ENCODE data around the gene TUBB1.

TUBB1 gene

DNA sequence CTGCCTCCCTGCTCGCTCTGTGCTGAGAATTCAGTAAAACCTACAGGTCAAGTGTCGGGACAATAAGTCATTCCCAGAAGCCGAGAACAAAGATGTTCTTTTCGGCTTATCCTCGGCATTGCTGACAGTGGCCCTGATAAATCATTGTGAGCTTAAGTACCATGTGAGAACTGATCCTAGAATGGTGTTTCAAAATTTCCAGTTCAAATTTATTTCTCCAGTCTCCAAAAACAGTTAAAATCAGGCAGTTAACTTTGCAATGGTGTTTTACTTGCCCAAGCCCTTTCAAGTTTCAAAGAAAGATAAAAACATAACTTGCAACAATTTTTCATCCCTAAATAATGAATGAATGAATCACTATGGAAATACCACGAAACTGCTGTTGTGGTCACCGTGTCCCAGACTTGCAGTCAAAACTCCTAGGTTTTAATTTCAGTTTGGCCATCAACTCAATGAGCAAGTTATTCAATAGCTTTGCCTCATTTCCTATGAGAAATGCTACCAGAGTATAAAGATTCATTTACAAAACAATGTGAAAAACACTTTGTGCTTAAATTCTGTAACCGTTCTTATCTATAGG lies 8.6 kb downstream of the TUBB1 start:
- Histone ChIP-seq H3K9me3 (no peaks in the 10 kb centered on the region), H3K27ac (no peak overlapping the region), H3K27me3 (no peaks in the 10 kb centered on the region), H3K4me1 (peaks cover 0 to 50% (median 36%) of the 10 kb centered on the region in 4 donors), H3K4me3 (no peak overlapping the region), H3K36me3 (peaks cover 50 to 70% (median 52%) of the 10 kb centered on the region in 3 donors)
- TF ChIP-seq, protein P1, sequence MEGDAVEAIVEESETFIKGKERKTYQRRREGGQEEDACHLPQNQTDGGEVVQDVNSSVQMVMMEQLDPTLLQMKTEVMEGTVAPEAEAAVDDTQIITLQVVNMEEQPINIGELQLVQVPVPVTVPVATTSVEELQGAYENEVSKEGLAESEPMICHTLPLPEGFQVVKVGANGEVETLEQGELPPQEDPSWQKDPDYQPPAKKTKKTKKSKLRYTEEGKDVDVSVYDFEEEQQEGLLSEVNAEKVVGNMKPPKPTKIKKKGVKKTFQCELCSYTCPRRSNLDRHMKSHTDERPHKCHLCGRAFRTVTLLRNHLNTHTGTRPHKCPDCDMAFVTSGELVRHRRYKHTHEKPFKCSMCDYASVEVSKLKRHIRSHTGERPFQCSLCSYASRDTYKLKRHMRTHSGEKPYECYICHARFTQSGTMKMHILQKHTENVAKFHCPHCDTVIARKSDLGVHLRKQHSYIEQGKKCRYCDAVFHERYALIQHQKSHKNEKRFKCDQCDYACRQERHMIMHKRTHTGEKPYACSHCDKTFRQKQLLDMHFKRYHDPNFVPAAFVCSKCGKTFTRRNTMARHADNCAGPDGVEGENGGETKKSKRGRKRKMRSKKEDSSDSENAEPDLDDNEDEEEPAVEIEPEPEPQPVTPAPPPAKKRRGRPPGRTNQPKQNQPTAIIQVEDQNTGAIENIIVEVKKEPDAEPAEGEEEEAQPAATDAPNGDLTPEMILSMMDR (IDR thresholded peaks at IDR 0.05), result no peak
- DNase-seq, result no peak
- intact Hi-C loops (cut with DNase I; ENCODE audit: low total_unique reads), result no loop called here

DNA sequence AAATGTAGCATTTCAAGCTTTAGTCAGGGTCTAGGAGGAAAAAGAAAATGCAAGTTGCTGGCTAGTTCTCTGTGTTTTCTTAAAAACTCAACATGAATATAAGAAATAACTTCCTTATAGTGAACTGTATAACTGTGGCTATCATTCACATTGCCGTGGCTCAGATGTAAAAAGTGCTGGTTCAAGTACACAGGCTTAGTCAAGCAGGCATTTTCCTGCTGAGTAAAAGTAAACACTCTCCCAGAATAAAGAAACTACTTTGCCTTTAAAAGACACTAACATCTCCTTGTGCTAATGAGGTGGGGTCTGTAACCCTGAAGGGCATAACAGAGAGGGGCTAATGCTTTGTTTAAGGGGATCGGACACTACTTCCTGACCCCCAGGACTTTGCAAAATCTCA lies 9.6 kb downstream of the TUBB1 start:
- TF ChIP-seq, protein P1 (IDR thresholded peaks at IDR 0.05), result no peak
- Histone ChIP-seq H3K4me1 (peaks cover 0 to 50% (median 36%) of the 10 kb centered on the region in 4 donors), H3K9me3 (no peaks in the 10 kb centered on the region), H3K27ac (peak overlapping the region in 1 of 2 donors; percentile 17), H3K27me3 (no peaks in the 10 kb centered on the region), H3K36me3 (peaks cover 45 to 60% (median 52%) of the 10 kb centered on the region in 3 donors), H3K4me3 (no peak overlapping the region)
- DNase-seq, result no peak
- intact Hi-C loops (cut with DNase I; ENCODE audit: low total_unique reads), result no loop called here

DNA sequence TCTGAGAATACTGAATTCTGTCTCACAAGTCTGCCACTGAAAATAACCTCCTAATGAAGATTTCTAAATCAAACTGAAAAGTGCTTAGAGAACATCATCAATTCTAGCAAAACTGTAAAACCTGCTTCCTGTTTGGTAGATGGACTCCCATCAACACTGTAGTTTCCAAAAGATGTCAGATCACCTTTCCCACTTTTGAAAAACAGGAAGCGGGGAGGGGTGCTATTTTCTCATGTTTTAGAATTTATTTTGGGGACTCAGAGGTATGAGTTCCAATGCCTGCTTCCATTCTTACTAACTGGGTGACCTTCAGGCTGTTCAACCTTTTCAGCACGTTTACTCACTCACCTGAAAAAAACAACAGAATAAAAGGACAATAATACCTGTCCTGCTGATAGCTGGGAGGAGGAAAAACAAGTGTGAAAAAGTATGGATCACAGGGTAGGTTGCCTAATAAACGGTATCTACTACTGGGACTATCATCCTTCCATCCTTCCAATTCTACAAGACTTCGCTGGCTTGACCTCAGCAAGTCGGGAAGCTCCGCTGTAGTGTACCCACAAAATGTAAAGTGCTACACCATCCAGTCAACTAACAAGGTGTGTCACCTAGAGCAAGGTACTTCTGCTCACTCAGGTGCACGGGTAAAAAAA lies 11.8 kb downstream of the TUBB1 start:
- H3K4me1 ChIP-seq, result peaks cover 0 to 50% (median 36%) of the 10 kb centered on the region in 4 donors
- H3K4me3 ChIP-seq, result peak overlapping the region; percentile 78 to 93
- no peaks in the 10 kb centered on the region for H3K27me3 ChIP-seq
- no peak for DNase-seq
- peaks cover 33 to 56% (median 42%) of the 10 kb centered on the region in 3 donors for H3K36me3 ChIP-seq
- H3K9me3 ChIP-seq, result no peaks in the 10 kb centered on the region
- H3K27ac ChIP-seq, result peak overlapping the region; percentile 85 to 86
- TF ChIP-seq, protein P1 (IDR thresholded peaks at IDR 0.05), result no peak
- intact Hi-C loops (cut with DNase I; ENCODE audit: low total_unique reads), result loop anchor here (5.0 kb wide), 2 partner anchors 49 to 139 kb away; partner anchors contain the start of gene NELFCD

DNA sequence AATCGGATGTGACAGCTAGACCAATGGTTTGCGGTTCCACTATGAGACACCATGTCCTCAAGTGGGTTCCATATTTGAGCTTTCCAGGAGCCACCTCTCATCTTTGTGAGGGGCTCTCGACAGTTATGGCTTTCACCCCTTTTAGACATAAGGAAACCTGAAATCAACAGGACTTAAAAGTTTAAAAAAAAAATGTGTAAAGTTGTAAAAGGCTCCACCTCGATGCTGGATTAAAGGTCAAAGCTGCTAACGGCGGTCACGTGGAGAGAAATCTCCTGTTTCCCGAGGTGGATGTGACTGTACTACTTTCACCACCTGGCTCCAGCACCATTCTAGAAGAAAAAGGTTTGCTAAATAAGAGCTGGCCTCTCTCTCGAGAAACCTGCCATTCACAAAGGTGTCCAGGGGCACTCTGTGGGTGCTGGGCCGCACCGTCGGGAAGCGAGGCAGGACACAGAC lies 12.4 kb downstream of the TUBB1 start:
- no peak for DNase-seq
- H3K36me3 ChIP-seq, result peaks cover 33 to 58% (median 42%) of the 10 kb centered on the region in 3 donors
- intact Hi-C loops (cut with DNase I; ENCODE audit: low total_unique reads), result loop anchor here (5.0 kb wide), 2 partner anchors 49 to 139 kb away; partner anchors contain the start of gene NELFCD
- H3K27me3 ChIP-seq, result no peaks in the 10 kb centered on the region
- H3K9me3 ChIP-seq, result no peaks in the 10 kb centered on the region
- H3K4me3 ChIP-seq, result peak overlapping the region; percentile 78 to 93
- TF ChIP-seq, protein P1 (IDR thresholded peaks at IDR 0.05), result no peak
- peak overlapping the region; percentile 85 to 86 for H3K27ac ChIP-seq
- peaks cover 0 to 50% (median 36%) of the 10 kb centered on the region in 4 donors for H3K4me1 ChIP-seq

DNA sequence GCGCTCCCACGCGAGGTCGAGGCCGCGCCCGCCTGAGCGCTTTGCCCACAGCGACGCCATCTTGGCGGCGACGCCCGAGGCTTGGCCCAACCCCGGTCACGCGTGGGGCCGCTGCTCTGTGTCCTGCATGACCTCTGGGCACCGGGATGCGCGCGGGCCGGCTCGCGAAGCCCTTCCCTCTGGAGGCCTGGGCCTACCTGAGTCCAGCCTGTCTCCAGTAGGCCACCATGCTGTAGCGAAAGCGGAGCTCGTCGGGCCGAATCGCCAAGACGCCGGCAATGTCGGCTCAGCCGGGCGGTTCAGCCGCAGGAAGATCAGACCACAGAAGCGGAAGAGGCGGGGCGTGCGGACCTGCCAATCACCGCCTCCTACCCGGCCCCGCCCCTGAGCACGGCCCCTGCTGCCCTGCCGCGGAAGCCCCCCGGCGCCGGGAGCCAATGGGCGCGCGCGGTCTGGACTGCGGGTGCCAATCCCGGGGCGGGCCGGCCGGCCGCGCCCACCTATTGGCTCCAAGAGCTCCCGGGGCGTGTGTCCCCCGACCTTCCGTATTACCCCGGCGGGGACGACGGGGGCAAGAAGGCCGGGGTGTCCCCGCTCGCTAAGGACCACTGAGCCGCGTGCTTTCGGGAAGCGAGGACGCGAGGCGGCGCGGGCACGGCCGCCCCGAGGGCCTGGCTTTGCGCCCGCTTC lies 12.9 kb downstream of the TUBB1 start, which contains the start of gene ATP5F1E:
TSS of gene ATP5F1E (minus strand) at position 313 of the 690 bp plus-strand sequence. CDS start at position 229, 84 bp downstream.
- DNase-seq, result peak; percentile 96 to 98
- H3K4me1 ChIP-seq, result peaks cover 0 to 44% (median 36%) of the 10 kb centered on the region in 4 donors
- TF ChIP-seq, protein P1 (IDR thresholded peaks at IDR 0.05), result no peak
- peak within 1 kb of the TSS; percentile 85 to 86 for H3K27ac ChIP-seq
- peak within 1 kb of the TSS; percentile 78 to 93 for H3K4me3 ChIP-seq
- no peaks in the 10 kb centered on the region for H3K27me3 ChIP-seq
- H3K36me3 ChIP-seq, result peaks cover 32 to 58% (median 44%) of the 10 kb centered on the region in 3 donors
- no peaks in the 10 kb centered on the region for H3K9me3 ChIP-seq
- intact Hi-C loops (cut with DNase I; ENCODE audit: low total_unique reads), result loop anchor here (5.0 kb wide), 2 partner anchors 50 to 140 kb away; partner anchors contain the start of gene NELFCD

Data from tibial artery (tissue), 4 donors.